K562 (cell line): ENCODE data around the gene TTC21A. TPM values are rescaled to one million over a fixed set of nuclear protein-coding genes. Genes with fewer than 3 reads are reported as not detected.
A peak's percentile ranks its signal among the peaks of the same experiment; 100 is the strongest.

Experiments used
- CCAR2 ChIP-seq: fragments of 200-400 bp; formaldehyde crosslinking; IDR thresholded peaks from 2 replicates; pipeline ENCODE4 v1.6.1; 2017; ENCODE audit warnings: mild to moderate bottlenecking, low read depth, low read length
- CTCFL ChIP-seq: IDR thresholded peaks from 2 replicates; pipeline ENCODE4 v1.6.1; 2011; ENCODE audit warnings: borderline replicate concordance, low read depth, mild to moderate bottlenecking, moderate library complexity, low read length; ENCODE audit not compliant: insufficient read depth, poor library complexity, severe bottlenecking
- E2F1 ChIP-seq: sonication (generic); formaldehyde crosslinking; IDR thresholded peaks from 2 replicates; pipeline ENCODE4 v1.8.1; 2023; ENCODE audit warnings: mild to moderate bottlenecking, missing genetic modification reagents, moderate library complexity
- EZH2 ChIP-seq: IDR thresholded peaks from 2 replicates; pipeline ENCODE4 v1.6.1; 2012; ENCODE audit warnings: low read depth, mild to moderate bottlenecking, inconsistent platforms, low read length, borderline replicate concordance
- HDAC6 ChIP-seq: IDR thresholded peaks from 2 replicates; pipeline ENCODE4 v1.6.1; 2012; ENCODE audit warnings: low read depth, mild to moderate bottlenecking, control low read depth, inconsistent platforms, low read length, moderate library complexity
- HOMEZ ChIP-seq: fragments of 250-450 bp; sonication (Bioruptor Pico); IDR thresholded peaks from 2 replicates; pipeline ENCODE4 v1.4.0; 2020; ENCODE audit warnings: mild to moderate bottlenecking, moderate library complexity
- PHF20 ChIP-seq: fragments of 450-650 bp; IDR thresholded peaks from 2 replicates; pipeline ENCODE4 v1.6.1; 2018; ENCODE audit not compliant: partially characterized antibody
- POLR2G ChIP-seq: fragments of 200-400 bp; formaldehyde crosslinking; IDR thresholded peaks from 2 replicates; pipeline ENCODE4 v1.6.1; 2017; ENCODE audit warnings: low read depth, mild to moderate bottlenecking, antibody characterized with exemption, low read length, moderate library complexity
- PPARD ChIP-seq: fragments of 250-450 bp; sonication (Bioruptor Pico); IDR thresholded peaks from 2 replicates; pipeline ENCODE4 v1.8.0; 2022; ENCODE audit warnings: inconsistent platforms, mild to moderate bottlenecking, moderate library complexity
- RNF219 ChIP-seq: fragments of 250-450 bp; sonication (Bioruptor Pico); IDR thresholded peaks from 2 replicates; pipeline ENCODE4 v1.5.0; 2022; ENCODE audit warnings: mild to moderate bottlenecking
- SFPQ ChIP-seq: fragments of 200-400 bp; formaldehyde crosslinking; IDR thresholded peaks from 2 replicates; pipeline ENCODE4 v1.6.1; 2017; ENCODE audit warnings: mild to moderate bottlenecking, low read depth, low read length, moderate library complexity
- ZBTB33 ChIP-seq: sonication (generic); formaldehyde crosslinking; IDR thresholded peaks from 2 replicates; pipeline ENCODE4 v1.8.1; 2023; ENCODE audit warnings: mild to moderate bottlenecking, missing genetic modification reagents
- ZNF133 ChIP-seq: fragments of 250-450 bp; sonication (Bioruptor Pico); IDR thresholded peaks from 2 replicates; pipeline ENCODE4 v1.4.0; 2020; ENCODE audit warnings: mild to moderate bottlenecking
- ZNF146 ChIP-seq: IDR thresholded peaks from one replicate; pipeline ENCODE4 v1.6.1; 2018; ENCODE audit warnings: missing compliant biosample characterization; ENCODE audit not compliant: unreplicated experiment
- polyA plus RNA-seq, 8 experiments: library from polyadenylated mRNA; depleted of rRNA in 4 of 8; stranded (reverse) in 5 of 8; unstranded in 3 of 8; fragments of >200 nt; fragmentation: Nextera tagmentation in 2 of 8; fragmentation: Illumina TruSeq in 1 of 8; extraction: Ambion mirVana in 2 of 8; extraction: Trizol in 1 of 8; gene quantifications; 2 replicates each; pipeline versions ENCODE4 v1.2.1 to v1.2.3, GENCODE V29; 2011 to 2014; ENCODE audit warnings: inconsistent platforms in 1 of 8, missing spikeins in 1 of 8
- total RNA-seq, 7 experiments: library from RNA; depleted of rRNA in 6 of 7; stranded (reverse); fragments of >200 nt in 6 of 7; fragmentation: Illumina TruSeq in 2 of 7; extraction: Trizol in 2 of 7; gene quantifications; 2 replicates each; pipeline versions ENCODE4 v1.2.1 to v1.2.3, GENCODE V29; 2011 to 2021; ENCODE audit warnings: low replicate concordance in 1 of 7

TTC21A gene
- total and polyA plus RNA-seq, 9 of the 15 experiments (the other 6 are each of a cell fraction or from before 2014, with no cell fraction given): 0.22 to 1.4 (median 0.70) TPM

- no peak for TF ChIP-seq HOMEZ (CRISPR knock-in tag)
- TF ChIP-seq EZH2: no peak
- TF ChIP-seq CTCFL: no peak
- no peak for TF ChIP-seq E2F1 (CRISPR knock-in tag)
- TF ChIP-seq CCAR2: no peak
- no peak for TF ChIP-seq RNF219
- TF ChIP-seq SFPQ: no peak
- no peak for TF ChIP-seq PPARD
- no peak for TF ChIP-seq HDAC6
- TF ChIP-seq POLR2G: peak; percentile 18; the same call in 1 of the 2 replicates
- TF ChIP-seq ZBTB33 (CRISPR knock-in tag): no peak
- no peak for TF ChIP-seq PHF20
- no peak for TF ChIP-seq ZNF133
- TF ChIP-seq ZNF146 (CRISPR knock-in tag): no peak
Measured at GRCh38 chr3:39150803-39151631, 43.5 kb downstream of the TTC21A start (continued).
